Measurements from ENCODE around the gene NGLY1.

- TF ChIP-seq CTCF (IDR thresholded peaks at IDR 0.05) (no peak), ZFX (IDR thresholded peaks at IDR 0.05; ENCODE audit: borderline replicate concordance) (no peak)
These were observed 92.3 kb downstream of the NGLY1 start for GRCh38 chr3:25690768-25691533.
